Endothelial cell of umbilical vein (primary cell): Measurements from ENCODE around the gene REPIN1. TPM values are rescaled to one million over a fixed set of nuclear protein-coding genes. Genes with fewer than 3 reads are reported as not detected.

ENCODE experiments used
- BruUV-seq: library from RNA; stranded (reverse); fragments of 400-500 nt; replicated peaks from 2 replicates; lab custom pipeline; 2021; lab: Mats Ljungman, UMichigan
- CTCF ChIA-PET: fragments of 300-600, 350-600 bp; sonication (Branson Sonifier 250); formaldehyde crosslinking; loops from one replicate; lab custom pipeline; 2021; ENCODE audit warnings: antibody characterized with exemption, inconsistent platforms; lab: Charles Lee
- POLR2A ChIA-PET: fragments of 300-600, 350-600 bp; sonication (Branson Sonifier 250); formaldehyde crosslinking; loops from one replicate; lab custom pipeline; 2021; ENCODE audit warnings: antibody characterized with exemption, inconsistent platforms; lab: Charles Lee
- DNase-seq: peaks from one replicate; pipeline ENCODE4 v3.0.0-alpha.2; 2011; ENCODE audit warnings: low read depth, low spot score
- FAIRE-seq: peaks from 2 replicates; lab custom pipeline; 2011; peaks lifted over from hg19 to GRCh38; lab: Jason Lieb, UNC
- H2AFZ ChIP-seq: 2 replicates; pipeline ENCODE4 v1.6.0; 2012; ENCODE audit warnings: low read depth, low read length, control low read depth, inconsistent platforms
- H3K27ac ChIP-seq: 2 replicates; pipeline ENCODE4 v1.5.1; 2011; ENCODE audit warnings: low read depth, mild to moderate bottlenecking, control low read depth, low read length, moderate library complexity; ENCODE audit not compliant: insufficient read depth
- H3K27me3 ChIP-seq, 2 experiments: 2 replicates each; pipeline versions ENCODE4 v1.6.0 to v1.6.1; 2011; ENCODE audit warnings: low read length in 2 of 2, mixed read lengths in 1 of 2; ENCODE audit not compliant: control insufficient read depth in 2 of 2, insufficient read depth in 2 of 2
- H3K36me3 ChIP-seq, 2 experiments: 2 replicates in 1 of 2; 3 replicates in 1 of 2; pipeline ENCODE4 v1.5.1; 2011; ENCODE audit warnings: low read length in 2 of 2, mild to moderate bottlenecking in 1 of 2, moderate library complexity in 1 of 2; ENCODE audit not compliant: control insufficient read depth in 2 of 2, insufficient read depth in 2 of 2; ENCODE audit errors: extremely low read depth in 1 of 2
- H3K4me1 ChIP-seq: 3 replicates; pipeline ENCODE4 v1.5.1; 2011; ENCODE audit warnings: mild to moderate bottlenecking, low read length; ENCODE audit not compliant: control insufficient read depth, insufficient read depth; ENCODE audit errors: extremely low read depth
- H3K4me2 ChIP-seq: 2 replicates; pipeline ENCODE4 v1.6.1; 2011; ENCODE audit warnings: low read length, control low read depth, mixed read lengths; ENCODE audit not compliant: insufficient read depth
- H3K4me3 ChIP-seq, 3 experiments: fragments of 200-600 bp in 1 of 3; sonication (generic), shearing (Covaris generic) in 1 of 3; replicated peaks in 1 of 3; 2 replicates each; pipeline ENCODE4 v1.5.1; 2011 to 2016; ENCODE audit warnings: control low read depth in 3 of 3, low read length in 3 of 3, mild to moderate bottlenecking in 2 of 3, inconsistent platforms in 1 of 3, low read depth in 1 of 3, moderate library complexity in 1 of 3; ENCODE audit not compliant: insufficient read depth in 1 of 3
- H3K79me2 ChIP-seq: 2 replicates; pipeline ENCODE4 v1.6.0; 2012; ENCODE audit warnings: low read length, inconsistent platforms; ENCODE audit not compliant: control insufficient read depth, insufficient read depth
- H3K9ac ChIP-seq: replicated peaks from 2 replicates; pipeline ENCODE3; 2011; ENCODE audit warnings: low read length, control low read depth; ENCODE audit not compliant: insufficient read depth; ENCODE audit errors: extremely low read depth
- H3K9me1 ChIP-seq: replicated peaks from 3 replicates; pipeline ENCODE4 v1.6.0; 2011; ENCODE audit warnings: mild to moderate bottlenecking, low read length; ENCODE audit not compliant: control insufficient read depth, insufficient read depth; ENCODE audit errors: extremely low read depth
- H3K9me3 ChIP-seq: replicated peaks from 2 replicates; pipeline ENCODE4 v1.5.1; 2012; ENCODE audit warnings: low read length, inconsistent platforms; ENCODE audit not compliant: control insufficient read depth, insufficient read depth
- H4K20me1 ChIP-seq: replicated peaks from 2 replicates; pipeline ENCODE3; 2011; ENCODE audit warnings: mild to moderate bottlenecking, low read length; ENCODE audit not compliant: control insufficient read depth, insufficient read depth; ENCODE audit errors: extremely low read depth
- CTCF ChIP-seq, 2 donors: IDR thresholded peaks; 1 replicate in 1 of 2; 2 replicates in 1 of 2; pipeline ENCODE4 v1.5.1; 2011; ENCODE audit warnings: low read length in 2 of 2, mild to moderate bottlenecking in 2 of 2, moderate library complexity in 2 of 2, control low read depth in 1 of 2, inconsistent platforms in 1 of 2, low read depth in 1 of 2; ENCODE audit not compliant: insufficient read depth in 1 of 2; ENCODE audit errors: extremely low read depth in 1 of 2
- EZH2 ChIP-seq: IDR thresholded peaks from 2 replicates; pipeline ENCODE4 v1.6.1; 2012; ENCODE audit warnings: borderline replicate concordance, low read depth, mild to moderate bottlenecking, moderate library complexity, low read length, inconsistent platforms; ENCODE audit not compliant: severe bottlenecking
- FOS ChIP-seq: IDR thresholded peaks from 2 replicates; pipeline ENCODE4 v1.6.1; 2011; ENCODE audit warnings: mild to moderate bottlenecking, low read length, moderate library complexity, borderline replicate concordance; ENCODE audit not compliant: insufficient read depth
- GATA2 ChIP-seq: IDR thresholded peaks from 2 replicates; pipeline ENCODE4 v1.7.0; 2011; ENCODE audit warnings: low read depth, mild to moderate bottlenecking, moderate library complexity, mixed read lengths, low read length; ENCODE audit not compliant: insufficient read length, insufficient read depth
- JUN ChIP-seq: IDR thresholded peaks from 2 replicates; pipeline ENCODE4 v1.6.1; 2011; ENCODE audit warnings: borderline replicate concordance, low read depth; ENCODE audit not compliant: insufficient read length, insufficient read depth
- MAX ChIP-seq: IDR thresholded peaks from 2 replicates; pipeline ENCODE4 v1.6.1; 2011; ENCODE audit not compliant: insufficient read depth, insufficient read length
- MYC ChIP-seq: IDR thresholded peaks from one replicate; pipeline ENCODE4 v1.6.1; 2011; ENCODE audit warnings: mild to moderate bottlenecking, low read depth, low read length
- POLR2A ChIP-seq: IDR thresholded peaks from 2 replicates; pipeline ENCODE4 v1.6.1; 2012; ENCODE audit warnings: low read depth, mild to moderate bottlenecking, control low read depth, low read length
- POLR2AphosphoS5 ChIP-seq: IDR thresholded peaks from 2 replicates; pipeline ENCODE4 v1.6.1; 2012; ENCODE audit warnings: low read depth, mild to moderate bottlenecking, control low read depth, low read length, moderate library complexity; ENCODE audit not compliant: insufficient read depth
- dilution Hi-C: fragments of 300-500 bp; cut with MboI; formaldehyde crosslinking; loops from one replicate; pipeline ENCODE4 v1.15.0; 2019; ENCODE audit warnings: low sequenced_read_pairs; ENCODE audit not compliant: extremely low pct_ligation_motif_present
- intact Hi-C: fragments of 100-400 bp; cut with micrococcal nuclease; formaldehyde crosslinking; loops from one replicate; pipeline ENCODE4 v1.10.0; 2022
- polyA plus RNA-seq, 4 experiments: library from polyadenylated mRNA; depleted of rRNA in 3 of 4; stranded (reverse) in 3 of 4; unstranded in 1 of 4; fragments of >200 nt; gene quantifications; 2 replicates each; pipeline versions ENCODE4 v1.2.1 to v1.2.3, GENCODE V29; 2011 to 2012; ENCODE audit warnings: missing spikeins in 1 of 4
- total RNA-seq: library from RNA; stranded (reverse); gene quantifications from 2 replicates; pipeline ENCODE4 v1.2.3, GENCODE V29; 2021

Gene REPIN1
- total and polyA plus RNA-seq, 2 donors (not counting 3 experiments of a cell fraction or from before 2014, with no cell fraction given): 108 to 140 TPM

DNA sequence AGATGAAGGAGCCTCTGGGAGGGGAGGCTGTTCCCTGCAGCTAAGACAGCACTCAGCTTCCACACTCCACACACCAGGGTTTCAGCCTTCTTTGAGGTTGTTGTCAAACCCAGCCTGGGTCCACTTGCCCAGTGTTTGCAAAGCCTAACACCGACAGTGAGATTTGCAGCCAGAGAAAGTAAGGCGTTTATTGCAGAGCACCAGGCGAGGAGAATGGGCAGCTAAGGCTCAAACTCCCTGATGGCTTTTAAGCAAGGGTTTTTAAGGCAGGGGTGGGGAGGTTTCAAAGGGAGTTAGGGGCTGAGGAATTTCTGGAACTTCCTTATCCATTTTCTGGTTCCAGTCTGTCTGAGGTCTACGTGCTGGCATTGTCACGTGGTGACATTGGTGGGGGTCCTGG, 5.8 kb downstream of the REPIN1 start:
- POLR2A ChIA-PET: no interaction called here
- Histone ChIP-seq H3K27me3 (no peaks in the 10 kb centered on the region), H3K9ac (no peak overlapping the region), H3K4me2 (no peak overlapping the region), H3K4me1 (peaks cover 36% of the 10 kb centered on the region), H3K27ac (no peak overlapping the region), H3K36me3 (peaks cover 15 to 37% of the 10 kb centered on the region in 2 experiments), H3K9me3 (no peaks in the 10 kb centered on the region), H3K4me3 (no peak overlapping the region), H3K9me1 (no peaks in the 10 kb centered on the region), H2AFZ (no peak overlapping the region), H3K79me2 (peaks cover 47% of the 10 kb centered on the region), H4K20me1 (no peaks in the 10 kb centered on the region)
- dilution Hi-C loops (no loop called here), intact Hi-C loops (loop anchor here (10.0 kb wide), 1 partner anchor 190 kb away; the partner anchor contains the start of gene GIMAP4)
- CTCF ChIA-PET: interaction anchor here (0.9 to 1.5 kb wide), 3 partner anchors 9 to 32 kb away, joined by 3 to 4 read pairs (median 3); no protein-coding TSS in a partner anchor
- TF ChIP-seq MYC (no peak), POLR2AphosphoS5 (no peak), GATA2 (no peak), JUN (no peak), EZH2 (no peak), MAX (no peak), FOS (no peak), POLR2A (no peak), CTCF (IDR thresholded peaks at IDR 0.05; ENCODE audit: extremely low read depth in 1 of 2, insufficient read depth in 1 of 2, low read depth in 1 of 2, low read length in 2 of 2) (no peak)
- FAIRE-seq: no peak
- no peak for DNase-seq
- BruUV-seq: no TSS peak
